ENCODE data around the gene LRRK1. TPM values are rescaled to one million over a fixed set of nuclear protein-coding genes. Genes with fewer than 3 reads are reported as not detected.

Gene LRRK1
- total and polyA plus RNA-seq, 12 donors: 1.5 to 8.1 (median 2.0) TPM

DNA sequence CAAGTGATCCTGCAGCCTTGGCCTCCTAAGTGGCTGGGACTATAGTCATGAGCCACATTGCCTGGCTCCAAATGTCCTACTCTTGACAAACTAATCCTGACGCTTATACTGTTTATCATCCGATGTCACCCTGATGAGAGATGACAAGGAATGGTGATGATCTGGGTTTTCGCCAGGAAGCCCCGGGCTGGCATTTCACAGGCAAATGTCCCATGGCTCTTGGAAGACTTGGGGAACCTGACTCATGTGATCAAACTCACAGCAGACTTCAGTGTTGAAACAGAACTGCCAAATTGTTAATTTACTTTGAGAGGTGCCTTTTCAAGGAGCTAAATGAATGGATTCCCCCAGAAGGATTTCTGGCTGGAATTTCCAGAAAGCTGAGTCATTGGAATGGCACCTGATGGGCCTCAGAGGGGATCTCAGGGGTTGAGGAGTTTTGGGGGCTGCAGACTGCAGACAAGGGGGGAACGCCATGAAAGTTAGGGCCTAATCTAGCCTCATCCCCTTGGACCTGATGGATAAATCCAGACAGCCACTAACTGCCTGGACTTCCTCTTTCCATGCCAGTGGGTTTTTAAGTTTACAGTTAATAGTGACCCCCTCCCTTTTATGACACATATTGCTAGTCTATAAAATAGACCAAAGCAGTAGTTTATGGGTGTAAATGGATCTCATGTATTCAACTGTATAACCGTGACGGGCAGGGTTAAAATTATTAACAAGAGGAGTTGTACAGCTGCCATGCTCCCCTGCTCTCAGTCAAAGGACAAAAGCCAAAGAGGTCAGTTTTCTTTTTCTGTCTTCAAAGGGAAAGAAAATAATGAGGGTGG lies 186.1 kb downstream of the LRRK1 start:
- no peak overlapping the region for H3K4me3 ChIP-seq
- no peaks in the 10 kb centered on the region for H3K36me3 ChIP-seq
- H3K9me3 ChIP-seq: peaks cover 0 to 9% (median 0%) of the 10 kb centered on the region in 11 donors
- WGBS, 2 donors: 47 to 61% methylated on average over 7 of the region's 7 CpGs
- intact Hi-C loops (cut with DNase I): no loop called here
- TF ChIP-seq, protein P1, sequence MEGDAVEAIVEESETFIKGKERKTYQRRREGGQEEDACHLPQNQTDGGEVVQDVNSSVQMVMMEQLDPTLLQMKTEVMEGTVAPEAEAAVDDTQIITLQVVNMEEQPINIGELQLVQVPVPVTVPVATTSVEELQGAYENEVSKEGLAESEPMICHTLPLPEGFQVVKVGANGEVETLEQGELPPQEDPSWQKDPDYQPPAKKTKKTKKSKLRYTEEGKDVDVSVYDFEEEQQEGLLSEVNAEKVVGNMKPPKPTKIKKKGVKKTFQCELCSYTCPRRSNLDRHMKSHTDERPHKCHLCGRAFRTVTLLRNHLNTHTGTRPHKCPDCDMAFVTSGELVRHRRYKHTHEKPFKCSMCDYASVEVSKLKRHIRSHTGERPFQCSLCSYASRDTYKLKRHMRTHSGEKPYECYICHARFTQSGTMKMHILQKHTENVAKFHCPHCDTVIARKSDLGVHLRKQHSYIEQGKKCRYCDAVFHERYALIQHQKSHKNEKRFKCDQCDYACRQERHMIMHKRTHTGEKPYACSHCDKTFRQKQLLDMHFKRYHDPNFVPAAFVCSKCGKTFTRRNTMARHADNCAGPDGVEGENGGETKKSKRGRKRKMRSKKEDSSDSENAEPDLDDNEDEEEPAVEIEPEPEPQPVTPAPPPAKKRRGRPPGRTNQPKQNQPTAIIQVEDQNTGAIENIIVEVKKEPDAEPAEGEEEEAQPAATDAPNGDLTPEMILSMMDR (IDR thresholded peaks at IDR 0.05): no peak
- H3K4me1 ChIP-seq: peaks cover 0 to 11% (median 3%) of the 10 kb centered on the region in 9 donors
- DNase-seq (no peak), ATAC-seq (peak in 7 of 8 donors; percentile 31 to 75 (median 72))
- no peaks in the 10 kb centered on the region for H3K27me3 ChIP-seq
- peak overlapping the region in 6 of 10 donors; percentile 12 to 53 (median 38) for H3K27ac ChIP-seq

DNA sequence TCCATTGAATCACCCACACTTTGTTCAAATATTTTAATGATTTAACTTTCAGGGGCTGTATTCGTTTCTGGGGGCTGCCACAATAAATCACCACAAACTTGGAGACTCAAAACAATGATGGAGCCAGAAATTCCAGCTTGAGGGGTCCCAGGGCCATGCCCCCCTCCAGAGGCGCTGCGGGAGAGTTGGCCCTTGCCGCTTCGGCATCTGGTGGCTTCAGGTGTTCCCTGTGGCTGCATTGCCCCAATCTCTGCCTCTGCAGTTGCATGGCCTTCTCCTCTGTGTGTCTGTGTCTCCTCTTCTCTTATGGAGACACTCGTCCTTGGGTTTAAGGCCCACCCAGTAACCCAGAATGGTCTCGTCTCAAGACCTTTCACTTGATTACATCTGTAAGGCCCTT lies 187.9 kb downstream of the LRRK1 start:
- Histone ChIP-seq H3K27me3 (no peaks in the 10 kb centered on the region), H3K27ac (no peak overlapping the region), H3K9me3 (peaks cover 0 to 9% (median 0%) of the 10 kb centered on the region in 11 donors), H3K4me3 (no peak overlapping the region), H3K4me1 (peaks cover 0 to 20% (median 3%) of the 10 kb centered on the region in 9 donors), H3K36me3 (no peaks in the 10 kb centered on the region)
- WGBS, 2 donors: 88 to 90% methylated on average over 7 of the region's 7 CpGs
- intact Hi-C loops (cut with DNase I): no loop called here
- ATAC-seq (no peak), DNase-seq (no peak)
- TF ChIP-seq, protein P1 (IDR thresholded peaks at IDR 0.05): no peak

DNA sequence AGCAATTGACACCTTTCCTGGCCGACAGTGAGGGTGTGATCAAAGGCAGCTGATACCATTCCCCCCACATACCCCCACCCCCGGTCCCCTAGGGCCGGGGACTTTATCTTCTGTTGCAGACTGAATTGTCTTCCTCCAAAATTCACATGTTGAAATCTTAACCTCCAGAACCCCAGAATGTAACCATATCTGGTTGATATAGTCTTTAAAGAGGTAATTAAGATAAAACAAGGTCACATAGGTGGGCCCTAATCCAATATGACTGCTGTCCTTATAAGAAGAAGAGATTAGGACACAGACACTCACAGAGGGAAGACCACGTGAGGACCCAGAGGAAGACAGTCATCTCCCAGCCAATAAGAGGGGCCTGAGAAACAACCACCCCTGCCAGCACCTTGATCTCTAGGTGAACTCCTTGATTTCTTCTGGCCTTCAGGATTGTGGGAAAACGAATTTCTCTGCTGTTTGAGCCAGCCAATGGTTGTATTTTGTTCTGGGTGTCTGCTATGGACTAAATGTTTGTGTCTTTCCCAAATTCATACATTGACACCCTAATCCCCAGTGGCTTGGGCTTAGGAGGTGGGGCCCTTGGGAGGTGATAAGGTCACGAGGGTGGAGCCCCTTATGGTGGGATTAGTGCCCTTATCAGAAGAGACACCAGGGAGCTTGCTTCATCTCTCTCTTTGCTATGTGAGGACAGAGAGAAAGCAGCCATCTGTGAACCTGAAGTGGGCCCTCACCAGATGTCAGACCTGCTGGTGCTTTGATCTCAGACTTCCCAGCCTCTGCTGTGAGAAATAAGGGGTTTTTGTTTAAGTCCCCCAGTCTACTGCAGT lies 188.7 kb downstream of the LRRK1 start:
- Histone ChIP-seq H3K4me3 (no peak overlapping the region), H3K27me3 (no peaks in the 10 kb centered on the region), H3K4me1 (peaks cover 0 to 20% (median 3%) of the 10 kb centered on the region in 9 donors), H3K9me3 (peaks cover 0 to 9% (median 0%) of the 10 kb centered on the region in 11 donors), H3K36me3 (no peaks in the 10 kb centered on the region), H3K27ac (no peak overlapping the region)
- 74 to 76% methylated on average over 6 of the region's 6 CpGs for WGBS, 2 donors
- TF ChIP-seq, protein P1 (IDR thresholded peaks at IDR 0.05): no peak
- ATAC-seq: no peak
- intact Hi-C loops (cut with DNase I): no loop called here
- no peak for DNase-seq

DNA sequence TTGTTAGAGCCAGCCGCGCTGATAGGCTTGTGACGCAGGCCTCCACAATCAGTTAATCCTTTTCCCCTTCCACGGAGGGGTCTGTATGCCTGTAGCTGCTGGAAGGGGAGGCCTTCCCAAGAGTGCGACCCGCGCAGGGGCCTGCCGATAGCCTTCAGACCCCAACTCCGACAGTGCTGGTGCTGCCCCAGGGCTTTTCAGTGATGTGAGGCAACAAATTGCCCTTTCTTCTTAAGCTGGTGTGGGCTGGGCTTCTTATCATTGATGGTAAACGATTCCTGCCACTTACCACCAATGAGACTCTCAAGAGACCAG lies 189.3 kb downstream of the LRRK1 start:
- Histone ChIP-seq H3K9me3 (peaks cover 0 to 9% (median 0%) of the 10 kb centered on the region in 11 donors), H3K27ac (no peak overlapping the region), H3K4me3 (no peak overlapping the region), H3K27me3 (no peaks in the 10 kb centered on the region), H3K4me1 (peaks cover 0 to 20% (median 3%) of the 10 kb centered on the region in 9 donors), H3K36me3 (no peaks in the 10 kb centered on the region)
- ATAC-seq (no peak), DNase-seq (no peak)
- TF ChIP-seq, protein P1 (IDR thresholded peaks at IDR 0.05): no peak
- intact Hi-C loops (cut with DNase I): no loop called here
- WGBS, 2 donors: 89 to 90% methylated on average over 10 of the region's 10 CpGs

All from heart right ventricle (tissue), 16 donors.